ENCODE data around the gene SUN1. TPM values are rescaled to one million over a fixed set of nuclear protein-coding genes. Genes with fewer than 3 reads are reported as not detected.

Gene SUN1
- total RNA-seq, 3 donors from 2014 or later (not counting 1 experiment from before 2014, with no cell fraction given) = 40.2 to 63.5 (median 48.0) TPM

GRCh38 chr7:835485-836401, 3.5 kb downstream of the SUN1 start:
- Histone ChIP-seq H3K9me3 (ENCODE audit: control insufficient read depth, insufficient read depth, low read length) (no peaks in the 10 kb centered on the region), H3K4me3 (ENCODE audit: low read length) (no peak overlapping the region), H3K36me3 (ENCODE audit: control insufficient read depth, insufficient read depth, low read length) (peaks cover 10% of the 10 kb centered on the region), H3K4me1 (ENCODE audit: control insufficient read depth, insufficient read depth, low read length) (peaks cover 27% of the 10 kb centered on the region), H3K27me3 (ENCODE audit: control insufficient read depth, insufficient read depth, low read length) (no peaks in the 10 kb centered on the region), H3K27ac (ENCODE audit: low read length) (no peak overlapping the region)
- Mint-ChIP-seq H3K4me3 (no peak overlapping the region), H3K9me3 (no peaks in the 10 kb centered on the region), H3K4me1 (peaks cover 29 to 36% of the 10 kb centered on the region in 2 donors), H3K27me3 (ENCODE audit: low read depth in 2 of 2) (no peaks in the 10 kb centered on the region), H3K36me3 (no peaks in the 10 kb centered on the region), H3K27ac (no peak overlapping the region)
- no peak for TF ChIP-seq CTCF (IDR thresholded peaks at IDR 0.05)
- intact Hi-C loops (cut with micrococcal nuclease) = no loop called here
- DNase-seq (no peak), ATAC-seq (no peak)
- 83% methylated on average over 27 of the region's 27 CpGs for WGBS (ENCODE audit: insufficient coverage)

- intact Hi-C loops (cut with micrococcal nuclease) = no loop called here
- H3K36me3 Mint-ChIP-seq = no peaks in the 10 kb centered on the region
- H3K4me3 ChIP-seq (ENCODE audit: low read length) = no peak overlapping the region
- no peak overlapping the region for H3K27ac ChIP-seq (ENCODE audit: low read length)
- ATAC-seq (no peak), DNase-seq (no peak)
- H3K4me3 Mint-ChIP-seq = no peak overlapping the region
- H3K27ac Mint-ChIP-seq = no peak overlapping the region
- peaks cover 10% of the 10 kb centered on the region for H3K36me3 ChIP-seq (ENCODE audit: control insufficient read depth, insufficient read depth, low read length)
- no peak for TF ChIP-seq CTCF (IDR thresholded peaks at IDR 0.05)
- WGBS (ENCODE audit: insufficient coverage) = 88% methylated on average over 4 of the region's 5 CpGs
- H3K4me1 ChIP-seq (ENCODE audit: control insufficient read depth, insufficient read depth, low read length) = peaks cover 20% of the 10 kb centered on the region
- H3K27me3 ChIP-seq (ENCODE audit: control insufficient read depth, insufficient read depth, low read length) = no peaks in the 10 kb centered on the region
- H3K9me3 ChIP-seq (ENCODE audit: control insufficient read depth, insufficient read depth, low read length) = no peaks in the 10 kb centered on the region
- no peaks in the 10 kb centered on the region for H3K9me3 Mint-ChIP-seq
- no peaks in the 10 kb centered on the region for H3K27me3 Mint-ChIP-seq (ENCODE audit: low read depth in 2 of 2)
- peaks cover 22 to 30% of the 10 kb centered on the region in 2 donors for H3K4me1 Mint-ChIP-seq
Measured at GRCh38 chr7:836429-836828, 4.2 kb downstream of the SUN1 start.

GRCh38 chr7:837001-837400, 4.7 kb downstream of the SUN1 start:
- Histone ChIP-seq H3K36me3 (ENCODE audit: control insufficient read depth, insufficient read depth, low read length) (peaks cover 13% of the 10 kb centered on the region), H3K27me3 (ENCODE audit: control insufficient read depth, insufficient read depth, low read length) (no peaks in the 10 kb centered on the region), H3K9me3 (ENCODE audit: control insufficient read depth, insufficient read depth, low read length) (no peaks in the 10 kb centered on the region), H3K27ac (ENCODE audit: low read length) (no peak overlapping the region), H3K4me3 (ENCODE audit: low read length) (no peak overlapping the region), H3K4me1 (ENCODE audit: control insufficient read depth, insufficient read depth, low read length) (peaks cover 17% of the 10 kb centered on the region)
- H3K27me3 Mint-ChIP-seq (ENCODE audit: low read depth in 2 of 2) = no peaks in the 10 kb centered on the region
- no peak overlapping the region for H3K4me3 Mint-ChIP-seq
- 97% methylated on average over 19 of the region's 19 CpGs for WGBS (ENCODE audit: insufficient coverage)
- intact Hi-C loops (cut with micrococcal nuclease) = no loop called here
- DNase-seq = no peak
- H3K27ac Mint-ChIP-seq = no peak overlapping the region
- no peak for TF ChIP-seq CTCF (IDR thresholded peaks at IDR 0.05)
- H3K36me3 Mint-ChIP-seq = no peaks in the 10 kb centered on the region
- ATAC-seq = no peak
- H3K9me3 Mint-ChIP-seq = no peaks in the 10 kb centered on the region
- peaks cover 17 to 24% of the 10 kb centered on the region in 2 donors for H3K4me1 Mint-ChIP-seq

Measured in natural killer cell (primary cell).